IPS DF 19.7 (cell line): ENCODE data around the gene VSIG2.

ENCODE experiments used
- DNase-seq: peaks from one replicate; pipeline ENCODE4 v3.0.0-alpha.2; 2013; ENCODE audit warnings: low read depth, low spot score

VSIG2 gene

DNA sequence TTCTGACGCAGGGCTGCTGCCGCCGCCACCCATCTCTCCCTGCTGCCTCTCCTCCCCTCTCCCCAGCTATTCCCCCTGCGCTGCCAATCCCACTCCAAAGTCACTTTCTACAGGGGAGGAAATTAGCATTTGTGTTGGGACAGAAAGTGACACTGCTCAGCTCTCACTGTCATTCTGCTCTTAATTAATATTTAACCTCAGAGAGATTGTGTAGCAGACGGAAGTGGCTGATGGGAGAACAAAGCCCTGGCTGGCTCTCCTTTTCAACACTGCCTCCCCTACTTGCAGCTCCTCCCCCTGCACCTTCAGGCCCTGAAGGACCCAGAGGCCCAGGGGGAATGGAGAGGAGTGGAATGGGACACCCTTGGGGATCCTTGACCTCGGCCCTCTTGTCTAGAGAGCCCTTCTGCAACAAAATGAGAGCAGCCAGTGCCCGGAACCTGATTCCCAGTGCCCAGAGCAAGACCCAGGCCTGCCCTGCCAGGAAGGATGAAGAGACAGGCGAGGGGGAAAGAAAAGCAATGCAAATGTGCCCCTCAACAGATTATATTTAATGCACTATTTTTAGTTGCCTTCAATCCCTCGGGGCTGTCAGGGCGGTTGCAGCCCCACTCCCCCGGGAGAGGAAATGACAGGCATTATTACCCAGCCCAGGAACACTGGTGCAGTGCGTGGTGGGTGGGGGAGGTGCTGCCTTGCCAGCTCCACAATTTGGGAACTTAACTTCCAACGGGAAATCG, 26.9 kb downstream of the VSIG2 start:
- no peak for DNase-seq

DNA sequence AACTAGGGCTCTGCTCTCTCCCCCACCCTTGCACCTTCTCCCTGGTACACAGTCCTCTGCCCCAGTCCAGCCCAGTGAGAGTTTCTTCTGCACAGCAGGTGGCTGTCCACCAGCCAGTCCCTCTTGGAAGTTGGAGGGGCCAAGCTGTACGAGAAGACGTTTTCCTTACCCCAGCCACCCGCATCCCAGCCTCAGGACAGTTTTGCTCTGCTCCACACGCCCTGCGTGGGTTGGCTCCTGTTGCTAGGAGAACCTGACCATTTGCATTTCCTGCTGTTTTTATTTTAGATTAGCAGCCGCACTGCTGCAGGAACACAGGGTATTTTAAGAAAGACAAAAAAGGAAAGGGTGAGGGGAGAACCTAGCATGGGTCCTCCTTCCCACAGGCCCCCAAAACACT, 29.9 kb downstream of the VSIG2 start:
- DNase-seq = no peak

DNA sequence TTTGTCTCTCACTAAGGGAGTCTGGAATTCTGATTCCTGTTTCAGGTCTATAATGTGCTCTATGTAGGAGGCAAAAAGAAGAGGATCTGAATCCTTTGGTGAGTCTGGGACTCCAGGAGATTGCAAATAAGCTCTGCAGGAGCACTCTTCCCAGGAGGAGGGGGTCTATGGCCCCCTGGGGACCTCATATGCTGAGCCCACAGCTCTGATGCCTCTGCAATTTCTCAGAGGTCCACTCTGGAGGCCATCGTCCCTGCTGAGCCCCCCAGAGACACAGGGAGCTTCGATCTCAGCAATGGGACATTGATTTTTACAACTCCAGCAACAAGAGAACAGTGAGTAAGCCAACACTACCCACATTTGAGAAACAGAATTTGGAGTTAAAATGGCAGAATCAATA, 32.5 kb downstream of the VSIG2 start:
- no peak for DNase-seq

DNA sequence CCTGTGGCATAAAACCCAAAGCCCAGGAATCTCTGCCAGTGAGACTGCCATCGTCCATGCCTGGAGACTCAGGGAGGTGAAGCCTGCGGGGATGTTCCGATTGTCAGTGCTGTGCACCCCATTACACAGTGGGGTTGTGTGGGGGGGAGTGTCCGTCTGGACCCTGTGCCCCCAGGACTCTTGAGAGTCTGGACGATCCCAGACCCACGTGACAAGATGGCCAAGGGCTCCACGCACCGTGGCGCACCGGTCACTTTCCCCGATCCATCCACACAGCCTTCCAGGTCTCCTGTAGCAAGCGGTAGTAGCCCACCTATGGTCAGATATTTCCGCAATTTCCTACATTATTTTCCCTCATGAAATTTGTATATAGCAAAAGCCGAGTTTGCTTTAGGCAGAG, 33.3 kb downstream of the VSIG2 start:
- no peak for DNase-seq

DNA sequence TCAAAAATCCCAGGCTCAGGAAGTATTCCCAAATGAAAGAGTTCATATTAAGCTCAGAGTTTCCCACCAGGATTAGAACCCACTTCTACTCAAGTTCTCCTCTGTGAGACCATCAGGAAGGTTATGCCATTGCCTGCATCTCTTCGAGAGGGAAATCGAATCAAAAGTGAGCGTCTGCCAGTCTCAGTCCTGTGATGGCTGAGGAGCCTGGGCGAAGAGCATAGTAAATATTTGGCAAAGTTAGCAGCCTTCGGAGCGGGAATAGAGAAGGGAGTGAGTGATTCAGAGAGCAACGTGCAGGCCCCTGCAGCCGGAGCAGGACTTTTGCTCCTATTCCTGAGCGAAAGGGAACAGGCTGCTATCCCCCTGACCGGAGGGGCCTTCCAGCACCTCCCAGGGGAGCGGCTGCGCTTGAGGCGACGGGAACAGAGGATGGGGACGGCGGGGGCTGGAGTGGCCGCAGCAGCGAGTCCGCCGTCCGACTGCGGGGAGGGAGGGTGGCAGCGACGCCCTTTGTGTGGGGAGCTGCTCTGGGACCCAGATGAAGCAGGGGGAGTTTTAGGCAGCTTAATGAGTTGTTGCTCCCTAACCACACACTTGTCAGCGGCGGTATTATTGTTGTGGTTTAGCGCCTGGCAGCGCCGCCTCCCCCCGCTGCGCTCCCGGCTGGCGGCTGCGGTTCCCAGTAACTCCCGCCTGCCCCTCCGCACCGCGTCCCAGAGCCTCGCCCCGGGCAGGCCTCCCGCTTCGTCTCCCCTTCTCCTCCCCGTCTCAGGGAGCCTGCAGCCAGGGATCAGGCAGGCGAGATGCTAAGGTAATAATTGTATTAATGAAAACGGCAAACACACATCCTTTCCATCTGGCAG, 34.0 kb downstream of the VSIG2 start:
- no peak for DNase-seq

DNA sequence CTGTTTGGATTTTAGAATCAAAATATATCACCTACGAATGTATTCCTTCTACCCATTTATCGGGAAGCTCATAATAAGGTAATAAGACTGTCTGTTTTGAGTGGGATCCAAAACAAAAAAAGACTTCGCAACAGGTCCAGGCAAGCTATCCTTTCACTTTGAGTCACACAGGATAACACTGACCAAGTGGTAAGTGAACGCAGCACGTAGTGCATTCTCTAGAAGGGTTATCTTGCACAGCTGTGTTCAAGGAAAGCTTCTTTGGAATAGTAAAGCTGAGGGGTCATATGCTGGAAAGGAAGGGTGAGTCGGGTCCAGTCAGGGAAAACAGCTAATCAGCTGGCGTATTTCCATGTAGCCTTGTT, 34.7 kb downstream of the VSIG2 start:
- no peak for DNase-seq

DNA sequence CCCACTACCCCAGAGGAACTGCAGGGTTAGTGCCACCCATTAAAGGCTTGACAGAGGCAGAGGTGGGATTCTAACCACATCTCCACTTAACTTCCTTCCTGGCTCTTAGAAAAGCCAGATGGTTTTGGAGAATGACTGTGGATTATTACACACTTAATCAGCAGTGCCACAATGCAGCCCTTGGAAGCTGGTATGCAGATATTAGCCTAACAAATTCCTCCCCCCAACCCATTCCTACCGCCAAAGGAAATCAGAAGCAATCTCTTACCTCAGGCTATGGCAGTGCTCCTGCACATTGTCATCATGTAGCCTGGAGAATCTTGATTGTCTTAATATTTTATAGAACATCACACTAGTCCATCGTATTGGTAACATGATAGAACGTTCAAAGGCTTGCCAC, 35.5 kb downstream of the VSIG2 start:
- DNase-seq = no peak

DNA sequence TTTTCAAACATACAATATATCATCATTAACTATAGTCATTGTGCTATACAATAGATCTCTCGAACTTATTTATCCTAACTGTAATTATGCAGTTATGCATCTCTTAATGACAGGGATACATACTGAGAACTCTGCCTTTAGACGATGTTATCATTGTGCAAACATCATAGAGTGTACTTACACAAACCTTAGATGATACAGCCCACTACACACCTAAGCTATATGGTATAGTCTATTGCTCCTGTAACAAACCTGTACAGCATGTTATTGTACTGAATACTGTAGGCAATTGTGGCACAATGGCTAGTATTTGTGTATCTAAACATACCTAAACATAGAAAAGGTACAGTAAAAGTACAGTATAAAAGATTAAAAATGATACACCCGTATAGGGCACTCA, 39.7 kb downstream of the VSIG2 start:
- no peak for DNase-seq

DNA sequence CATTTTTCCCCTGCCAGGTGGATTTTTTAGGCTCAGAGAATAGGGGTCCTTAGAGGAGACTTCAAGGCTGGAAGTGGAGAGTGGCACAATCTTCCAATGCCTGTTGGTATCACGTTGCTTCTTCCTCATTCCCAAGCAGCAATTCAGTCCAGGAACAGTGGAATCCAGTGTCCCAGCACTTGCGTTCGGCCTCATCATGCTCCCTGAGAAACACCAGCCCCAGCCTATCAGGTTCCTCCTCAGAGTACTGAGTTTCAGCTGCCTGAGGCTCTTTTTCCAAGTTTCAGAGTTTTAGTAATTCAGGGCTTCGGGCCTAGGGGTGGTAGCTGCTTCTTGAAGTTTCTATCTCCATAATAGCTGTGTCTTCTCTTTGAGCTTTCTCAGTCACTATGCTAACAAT, 44.2 kb downstream of the VSIG2 start:
- DNase-seq = no peak

DNA sequence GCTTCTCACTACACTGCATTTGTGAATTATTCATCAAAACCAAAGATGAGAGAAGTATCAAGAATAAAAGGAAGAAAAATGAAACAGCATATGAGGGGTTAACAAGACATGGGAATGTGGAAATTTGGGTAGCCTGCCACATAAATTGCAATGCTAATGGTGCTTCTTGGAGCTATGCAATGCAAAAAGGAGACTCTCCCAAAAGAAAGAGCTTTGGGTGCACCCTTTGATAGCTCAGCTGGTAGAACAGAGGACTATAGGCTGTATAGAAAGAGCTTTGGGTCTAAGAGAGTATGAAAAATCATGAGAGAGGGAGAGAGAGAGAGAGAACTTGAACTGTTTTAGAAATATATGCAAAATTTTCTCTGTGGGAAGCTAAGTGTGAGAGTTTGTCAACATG, 52.0 kb downstream of the VSIG2 start:
- no peak for DNase-seq

DNA sequence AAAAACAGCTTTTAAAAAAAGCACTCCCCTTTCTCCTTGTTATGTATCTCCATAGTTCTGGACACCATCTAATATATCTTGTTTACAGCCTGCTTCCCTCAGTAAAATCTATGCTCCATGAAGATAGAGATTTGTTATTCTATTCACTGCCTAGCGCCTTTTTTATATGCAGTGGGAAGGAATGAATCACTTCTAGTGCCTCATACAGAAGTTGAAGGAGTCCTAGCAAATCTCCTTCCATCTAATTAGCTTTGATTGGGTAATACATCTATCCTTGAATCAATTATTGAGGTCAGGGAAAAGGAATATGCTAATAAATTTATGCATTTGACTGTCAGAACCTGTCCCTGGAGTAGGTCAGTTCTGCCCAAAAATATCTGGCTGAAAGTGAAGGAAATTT, 52.5 kb downstream of the VSIG2 start:
- DNase-seq = no peak
